Measurements from ENCODE around the gene ERC1. TPM values are rescaled to one million over a fixed set of nuclear protein-coding genes. Genes with fewer than 3 reads are reported as not detected.

ERC1 gene
- total and polyA plus RNA-seq, 2 donors from 2014 or later = 5.1 to 68.3 TPM

GRCh38 chr12:1491983-1492697 is 501.1 kb downstream of the ERC1 start:
- no peak overlapping the region for H3K27ac ChIP-seq (ENCODE audit: low read depth in 2 of 2, low read length in 2 of 2)
- H3K4me3 ChIP-seq (ENCODE audit: low read length in 3 of 3) = no peak overlapping the region
- H3K4me1 ChIP-seq (ENCODE audit: control insufficient read depth in 2 of 3, insufficient read depth in 2 of 3, low read depth in 1 of 3, low read length in 3 of 3) = peaks cover 0 to 5% (median 0%) of the 10 kb centered on the region in 3 donors
- no peaks in the 10 kb centered on the region for H3K27me3 ChIP-seq (ENCODE audit: control insufficient read depth, insufficient read depth, low read length)
- H3K9me3 ChIP-seq (ENCODE audit: control insufficient read depth in 2 of 3, insufficient read depth in 1 of 3, low read length in 3 of 3) = no peaks in the 10 kb centered on the region
- H3K36me3 ChIP-seq (ENCODE audit: control insufficient read depth in 2 of 3, insufficient read depth in 3 of 3, low read length in 3 of 3) = peaks cover 0 to 10% (median 9%) of the 10 kb centered on the region in 3 donors
- no peak for FAIRE-seq
- no peak for DNase-seq
- no peak for TF ChIP-seq CTCF (IDR thresholded peaks at IDR 0.05; ENCODE audit: borderline replicate concordance, extremely low read depth, insufficient read depth)
- intact Hi-C loops (cut with DNase I) = no loop called here
- H3K9ac ChIP-seq (ENCODE audit: low read length in 3 of 3) = no peak overlapping the region

GRCh38 chr12:1493781-1494565 is 502.9 kb downstream of the ERC1 start:
- no peak overlapping the region for H3K4me3 ChIP-seq (ENCODE audit: low read length in 3 of 3)
- H3K36me3 ChIP-seq (ENCODE audit: control insufficient read depth in 2 of 3, insufficient read depth in 3 of 3, low read length in 3 of 3) = peaks cover 0 to 10% (median 9%) of the 10 kb centered on the region in 3 donors
- no peaks in the 10 kb centered on the region for H3K27me3 ChIP-seq (ENCODE audit: control insufficient read depth, insufficient read depth, low read length)
- no peak for DNase-seq
- H3K4me1 ChIP-seq (ENCODE audit: control insufficient read depth in 2 of 3, insufficient read depth in 2 of 3, low read depth in 1 of 3, low read length in 3 of 3) = peaks cover 0 to 5% (median 0%) of the 10 kb centered on the region in 3 donors
- H3K27ac ChIP-seq (ENCODE audit: low read depth in 2 of 2, low read length in 2 of 2) = no peak overlapping the region
- H3K9me3 ChIP-seq (ENCODE audit: control insufficient read depth in 2 of 3, insufficient read depth in 1 of 3, low read length in 3 of 3) = no peaks in the 10 kb centered on the region
- H3K9ac ChIP-seq (ENCODE audit: low read length in 3 of 3) = no peak overlapping the region
- intact Hi-C loops (cut with DNase I) = no loop called here
- FAIRE-seq = no peak
- TF ChIP-seq CTCF (IDR thresholded peaks at IDR 0.05; ENCODE audit: borderline replicate concordance, extremely low read depth, insufficient read depth) = no peak

- H3K27me3 ChIP-seq (ENCODE audit: control insufficient read depth, insufficient read depth, low read length) = no peaks in the 10 kb centered on the region
- peaks cover 0 to 10% (median 9%) of the 10 kb centered on the region in 3 donors for H3K36me3 ChIP-seq (ENCODE audit: control insufficient read depth in 2 of 3, insufficient read depth in 3 of 3, low read length in 3 of 3)
- H3K9ac ChIP-seq (ENCODE audit: low read length in 3 of 3) = no peak overlapping the region
- H3K27ac ChIP-seq (ENCODE audit: low read depth in 2 of 2, low read length in 2 of 2) = no peak overlapping the region
- TF ChIP-seq CTCF (IDR thresholded peaks at IDR 0.05; ENCODE audit: borderline replicate concordance, extremely low read depth, insufficient read depth) = no peak
- intact Hi-C loops (cut with DNase I) = no loop called here
- H3K4me3 ChIP-seq (ENCODE audit: low read length in 3 of 3) = no peak overlapping the region
- peaks cover 0 to 5% (median 0%) of the 10 kb centered on the region in 3 donors for H3K4me1 ChIP-seq (ENCODE audit: control insufficient read depth in 2 of 3, insufficient read depth in 2 of 3, low read depth in 1 of 3, low read length in 3 of 3)
- H3K9me3 ChIP-seq (ENCODE audit: control insufficient read depth in 2 of 3, insufficient read depth in 1 of 3, low read length in 3 of 3) = no peaks in the 10 kb centered on the region
- FAIRE-seq (no peak), DNase-seq (no peak)
Observed at GRCh38 chr12:1494856-1495255, 503.8 kb downstream of the ERC1 start.

Data from kidney (tissue), 14 donors.